GM23338 (cell line): ENCODE results near the gene ATP8B4. TPM values are rescaled to one million over a fixed set of nuclear protein-coding genes. Genes with fewer than 3 reads are reported as not detected.

Source experiments
- ATAC-seq: fragments of 200-7000 bp; cut with Tn5 transposase; 3 replicates; pipeline ENCODE4 v1.9.1; 2020
- DNase-seq: peaks from one replicate; pipeline ENCODE4 v3.0.0-alpha.2; 2015; ENCODE audit warnings: low spot score
- H2AFZ ChIP-seq: fragments of 200-600 bp; sonication (generic); 2 replicates; pipeline ENCODE4 v1.8.0; 2016; ENCODE audit warnings: antibody characterized with exemption, mild to moderate bottlenecking, moderate library complexity
- H3F3A ChIP-seq: fragments of 200-600 bp; sonication (generic); replicated peaks from 2 replicates; pipeline ENCODE4 v1.8.0; 2017; ENCODE audit warnings: antibody characterized with exemption, mixed run types, low read depth
- H3K27ac ChIP-seq: fragments of 200-600 bp; sonication (generic); 2 replicates; pipeline ENCODE4 v1.6.1; 2016; ENCODE audit warnings: low read depth
- H3K27me3 ChIP-seq: fragments of 200-600 bp; sonication (generic); 2 replicates; pipeline ENCODE4 v1.8.0; 2016; ENCODE audit warnings: mild to moderate bottlenecking, mixed run types, moderate library complexity; ENCODE audit not compliant: insufficient read depth
- H3K36me3 ChIP-seq: fragments of 200-600 bp; sonication (generic); 2 replicates; pipeline ENCODE4 v1.8.0; 2016; ENCODE audit warnings: mild to moderate bottlenecking; ENCODE audit not compliant: insufficient read depth
- H3K4me1 ChIP-seq: fragments of 200-600 bp; sonication (generic); 2 replicates; pipeline ENCODE4 v1.8.0; 2016; ENCODE audit warnings: mild to moderate bottlenecking, moderate library complexity; ENCODE audit not compliant: insufficient read depth
- H3K4me2 ChIP-seq: fragments of 200-600 bp; sonication (generic); 2 replicates; pipeline ENCODE4 v1.7.1; 2017; ENCODE audit warnings: mixed run types
- H3K4me3 ChIP-seq: fragments of 200-600 bp; sonication (generic); 2 replicates; pipeline ENCODE4 v1.6.1; 2016; ENCODE audit warnings: mixed run types
- H3K79me2 ChIP-seq: fragments of 200-600 bp; sonication (generic); replicated peaks from 2 replicates; pipeline ENCODE4 v1.8.0; 2017; ENCODE audit warnings: mild to moderate bottlenecking; ENCODE audit not compliant: insufficient read depth
- H3K9me2 ChIP-seq: fragments of 200-600 bp; sonication (generic); 2 replicates; pipeline ENCODE4 v1.8.0; 2017; ENCODE audit not compliant: insufficient read depth
- H4K20me1 ChIP-seq: fragments of 200-600 bp; sonication (generic); replicated peaks from 2 replicates; pipeline ENCODE4 v1.8.0; 2017; ENCODE audit warnings: mild to moderate bottlenecking; ENCODE audit not compliant: insufficient read depth
- H3K27ac Mint-ChIP-seq: 2 replicates; pipeline ENCODE4 v1.8.0; 2020; ENCODE audit warnings: inconsistent platforms, mild to moderate bottlenecking, moderate library complexity, mixed read lengths
- H3K27me3 Mint-ChIP-seq: 3 replicates; pipeline ENCODE4 v1.8.0; 2022; ENCODE audit warnings: low read depth, mild to moderate bottlenecking, moderate library complexity, mixed read lengths, inconsistent platforms; ENCODE audit not compliant: insufficient read depth, poor library complexity
- H3K36me3 Mint-ChIP-seq: 3 replicates; pipeline ENCODE4 v1.8.0; 2021; ENCODE audit warnings: low read depth, mild to moderate bottlenecking, inconsistent platforms, moderate library complexity, mixed read lengths
- H3K4me1 Mint-ChIP-seq: 3 replicates; pipeline ENCODE4 v1.8.0; 2020; ENCODE audit warnings: mild to moderate bottlenecking, inconsistent platforms, mixed read lengths
- H3K4me3 Mint-ChIP-seq: 3 replicates; pipeline ENCODE4 v1.8.0; 2021; ENCODE audit warnings: moderate library complexity, mild to moderate bottlenecking, inconsistent platforms, mixed read lengths
- H3K9me3 Mint-ChIP-seq: 3 replicates; pipeline ENCODE4 v1.8.0; 2020; ENCODE audit warnings: moderate library complexity, mild to moderate bottlenecking, inconsistent platforms, mixed read lengths
- CREB1 ChIP-seq: fragments of 250-450 bp; sonication (Bioruptor Pico); IDR thresholded peaks from 2 replicates; pipeline ENCODE4 v1.5.0; 2020; ENCODE audit warnings: low read depth, mild to moderate bottlenecking, moderate library complexity
- CTCF ChIP-seq, 2 experiments: fragments of 200-600 bp in 1 of 2; sonication (generic) in 1 of 2; conservative IDR thresholded peaks; 2 replicates each; pipeline versions ENCODE4 v1.5.1 to v1.6.1; 2016 to 2017; ENCODE audit warnings: antibody characterized with exemption in 2 of 2, low read depth in 2 of 2, mild to moderate bottlenecking in 2 of 2, moderate library complexity in 1 of 2
- EZH2 ChIP-seq: fragments of 200-600 bp; sonication (generic); IDR thresholded peaks from one replicate; pipeline ENCODE4 v1.8.0; 2017; ENCODE audit warnings: antibody characterized with exemption, mild to moderate bottlenecking, low read depth; ENCODE audit not compliant: unreplicated experiment
- NANOG ChIP-seq: IDR thresholded peaks from 2 replicates; pipeline ENCODE4 v1.6.1; 2016; ENCODE audit warnings: antibody characterized with exemption, borderline replicate concordance
- POLR2AphosphoS5 ChIP-seq: IDR thresholded peaks from 2 replicates; pipeline ENCODE4 v1.6.1; 2016; ENCODE audit warnings: antibody characterized with exemption, low read depth
- STAT1 ChIP-seq: IDR thresholded peaks from one replicate; pipeline ENCODE4 v1.6.1; 2016; ENCODE audit warnings: antibody characterized with exemption; ENCODE audit not compliant: unreplicated experiment
- ZNF331 ChIP-seq: fragments of 250-450 bp; sonication (Bioruptor Pico); IDR thresholded peaks from 2 replicates; pipeline ENCODE4 v1.5.0; 2020; ENCODE audit warnings: low read depth, mild to moderate bottlenecking, moderate library complexity
- polyA plus RNA-seq: library from polyadenylated mRNA; unstranded; fragments of >200 nt; fragmentation: Nextera tagmentation; extraction: Ambion mirVana; gene quantifications from 2 replicates; pipeline ENCODE4 v1.2.1, GENCODE V29; 2016
- total RNA-seq: library from RNA; depleted of rRNA; stranded (reverse); fragments of >200 nt; shearing (Covaris generic); gene quantifications from 2 replicates; pipeline ENCODE4 v1.2.3, GENCODE V29; 2014
- TF ChIP-seq, protein P1 (sequence below): IDR thresholded peaks from one replicate; pipeline ENCODE4 v1.6.1; 2018; ENCODE audit warnings: antibody characterized with exemption; ENCODE audit not compliant: unreplicated experiment
- TF ChIP-seq, protein P2 (sequence below): IDR thresholded peaks from 2 replicates; pipeline ENCODE4 v1.6.1; 2016; ENCODE audit warnings: antibody characterized with exemption

ATP8B4 gene
- total and polyA plus RNA-seq, 2 experiments from 2014 or later, result 0.24 TPM; not detected in 1

- Histone ChIP-seq H3K27ac (no peak overlapping the region), H2AFZ (no peak overlapping the region), H3F3A (no peaks in the 10 kb centered on the region), H3K27me3 (no peaks in the 10 kb centered on the region), H3K9me2 (no peaks in the 10 kb centered on the region), H3K4me2 (no peak overlapping the region), H3K79me2 (no peaks in the 10 kb centered on the region), H3K4me3 (no peak overlapping the region), H4K20me1 (no peaks in the 10 kb centered on the region), H3K36me3 (no peaks in the 10 kb centered on the region), H3K4me1 (no peaks in the 10 kb centered on the region)
- Mint-ChIP-seq H3K4me1 (no peaks in the 10 kb centered on the region), H3K9me3 (no peaks in the 10 kb centered on the region), H3K27me3 (peaks cover 3% of the 10 kb centered on the region), H3K27ac (no peak overlapping the region), H3K4me3 (no peak overlapping the region), H3K36me3 (no peaks in the 10 kb centered on the region)
- ATAC-seq (peak; percentile 90), DNase-seq (peak; percentile 85)
- TF ChIP-seq CREB1 (CRISPR knock-in tag), result no peak
- peak; percentile 61 to 63 for TF ChIP-seq CTCF (conservative IDR thresholded peaks at IDR 0.05; ENCODE audit: low read depth in 2 of 2)
Measured at GRCh38 chr15:50145451-50145872, 26.4 kb upstream of the ATP8B4 start.

GRCh38 chr15:50144341-50145120 is 25.5 kb upstream of the ATP8B4 start:
- no peak overlapping the region for H3K4me3 Mint-ChIP-seq
- H3K4me1 Mint-ChIP-seq, result no peaks in the 10 kb centered on the region
- H3K36me3 ChIP-seq, result no peaks in the 10 kb centered on the region
- no peaks in the 10 kb centered on the region for H3F3A ChIP-seq
- H3K4me1 ChIP-seq, result no peaks in the 10 kb centered on the region
- H2AFZ ChIP-seq, result no peak overlapping the region
- no peak for ATAC-seq
- H3K4me3 ChIP-seq, result no peak overlapping the region
- no peaks in the 10 kb centered on the region for H3K36me3 Mint-ChIP-seq
- no peaks in the 10 kb centered on the region for H3K27me3 ChIP-seq
- no peaks in the 10 kb centered on the region for H3K9me3 Mint-ChIP-seq
- no peak overlapping the region for H3K4me2 ChIP-seq
- H3K27ac Mint-ChIP-seq, result no peak overlapping the region
- no peak overlapping the region for H3K27ac ChIP-seq
- no peaks in the 10 kb centered on the region for H3K9me2 ChIP-seq
- H4K20me1 ChIP-seq, result no peaks in the 10 kb centered on the region
- H3K27me3 Mint-ChIP-seq, result peaks cover 3% of the 10 kb centered on the region
- no peak for DNase-seq
- no peaks in the 10 kb centered on the region for H3K79me2 ChIP-seq
- TF ChIP-seq NANOG (no peak), STAT1 (no peak), POLR2AphosphoS5 (no peak), ZNF331 (CRISPR knock-in tag) (no peak), EZH2 (no peak), CREB1 (CRISPR knock-in tag) (no peak)
- TF ChIP-seq, protein P1, sequence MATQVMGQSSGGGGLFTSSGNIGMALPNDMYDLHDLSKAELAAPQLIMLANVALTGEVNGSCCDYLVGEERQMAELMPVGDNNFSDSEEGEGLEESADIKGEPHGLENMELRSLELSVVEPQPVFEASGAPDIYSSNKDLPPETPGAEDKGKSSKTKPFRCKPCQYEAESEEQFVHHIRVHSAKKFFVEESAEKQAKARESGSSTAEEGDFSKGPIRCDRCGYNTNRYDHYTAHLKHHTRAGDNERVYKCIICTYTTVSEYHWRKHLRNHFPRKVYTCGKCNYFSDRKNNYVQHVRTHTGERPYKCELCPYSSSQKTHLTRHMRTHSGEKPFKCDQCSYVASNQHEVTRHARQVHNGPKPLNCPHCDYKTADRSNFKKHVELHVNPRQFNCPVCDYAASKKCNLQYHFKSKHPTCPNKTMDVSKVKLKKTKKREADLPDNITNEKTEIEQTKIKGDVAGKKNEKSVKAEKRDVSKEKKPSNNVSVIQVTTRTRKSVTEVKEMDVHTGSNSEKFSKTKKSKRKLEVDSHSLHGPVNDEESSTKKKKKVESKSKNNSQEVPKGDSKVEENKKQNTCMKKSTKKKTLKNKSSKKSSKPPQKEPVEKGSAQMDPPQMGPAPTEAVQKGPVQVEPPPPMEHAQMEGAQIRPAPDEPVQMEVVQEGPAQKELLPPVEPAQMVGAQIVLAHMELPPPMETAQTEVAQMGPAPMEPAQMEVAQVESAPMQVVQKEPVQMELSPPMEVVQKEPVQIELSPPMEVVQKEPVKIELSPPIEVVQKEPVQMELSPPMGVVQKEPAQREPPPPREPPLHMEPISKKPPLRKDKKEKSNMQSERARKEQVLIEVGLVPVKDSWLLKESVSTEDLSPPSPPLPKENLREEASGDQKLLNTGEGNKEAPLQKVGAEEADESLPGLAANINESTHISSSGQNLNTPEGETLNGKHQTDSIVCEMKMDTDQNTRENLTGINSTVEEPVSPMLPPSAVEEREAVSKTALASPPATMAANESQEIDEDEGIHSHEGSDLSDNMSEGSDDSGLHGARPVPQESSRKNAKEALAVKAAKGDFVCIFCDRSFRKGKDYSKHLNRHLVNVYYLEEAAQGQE, result no peak
- TF ChIP-seq, protein P2, sequence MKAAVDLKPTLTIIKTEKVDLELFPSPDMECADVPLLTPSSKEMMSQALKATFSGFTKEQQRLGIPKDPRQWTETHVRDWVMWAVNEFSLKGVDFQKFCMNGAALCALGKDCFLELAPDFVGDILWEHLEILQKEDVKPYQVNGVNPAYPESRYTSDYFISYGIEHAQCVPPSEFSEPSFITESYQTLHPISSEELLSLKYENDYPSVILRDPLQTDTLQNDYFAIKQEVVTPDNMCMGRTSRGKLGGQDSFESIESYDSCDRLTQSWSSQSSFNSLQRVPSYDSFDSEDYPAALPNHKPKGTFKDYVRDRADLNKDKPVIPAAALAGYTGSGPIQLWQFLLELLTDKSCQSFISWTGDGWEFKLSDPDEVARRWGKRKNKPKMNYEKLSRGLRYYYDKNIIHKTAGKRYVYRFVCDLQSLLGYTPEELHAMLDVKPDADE, result no peak
